Spleen (tissue), 11 donors: Measurements from ENCODE around the gene RPL38. TPM values are rescaled to one million over a fixed set of nuclear protein-coding genes. Genes with fewer than 3 reads are reported as not detected.

Experiments
- DNase-seq: peaks from one replicate; pipeline ENCODE4 v3.0.0-alpha.2; 2020
- H3K27ac ChIP-seq, 8 donors: fragments of 200-600 bp; sonication (generic) in 7 of 8; 1 replicate in 4 of 8; 2 replicates in 4 of 8; pipeline versions ENCODE4 v1.5.0 to v1.8.0; 2016 to 2021; ENCODE audit warnings: inconsistent platforms in 4 of 8, mild to moderate bottlenecking in 4 of 8, moderate library complexity in 1 of 8
- H3K27me3 ChIP-seq, 7 donors: fragments of 200-600 bp; sonication (generic) in 6 of 7; replicated peaks in 1 of 7; 1 replicate in 4 of 7; 2 replicates in 3 of 7; pipeline versions ENCODE4 v1.5.0 to v1.8.0; 2016 to 2021; ENCODE audit warnings: inconsistent platforms in 3 of 7, mild to moderate bottlenecking in 1 of 7
- H3K36me3 ChIP-seq, 6 donors: fragments of 200-600 bp; sonication (generic) in 5 of 6; 1 replicate in 4 of 6; 2 replicates in 2 of 6; pipeline versions ENCODE4 v1.5.0 to v1.8.0; 2016 to 2021; ENCODE audit warnings: inconsistent platforms in 2 of 6
- H3K4me1 ChIP-seq, 6 donors: fragments of 200-600 bp; sonication (generic) in 5 of 6; 1 replicate in 3 of 6; 2 replicates in 3 of 6; pipeline versions ENCODE4 v1.5.0 to v1.8.0; 2016 to 2021; ENCODE audit warnings: inconsistent platforms in 3 of 6
- H3K4me3 ChIP-seq, 8 donors: fragments of 200-600 bp; sonication (generic) in 7 of 8; 1 replicate in 4 of 8; 2 replicates in 4 of 8; pipeline versions ENCODE4 v1.5.0 to v1.8.0; 2016 to 2021; ENCODE audit warnings: inconsistent platforms in 4 of 8, mild to moderate bottlenecking in 4 of 8, moderate library complexity in 2 of 8
- H3K9me3 ChIP-seq, 8 donors: fragments of 200-600 bp; sonication (generic) in 7 of 8; 1 replicate in 4 of 8; 2 replicates in 4 of 8; pipeline versions ENCODE4 v1.5.0 to v1.8.0; 2016 to 2021; ENCODE audit warnings: inconsistent platforms in 4 of 8
- POLR2A ChIP-seq, 3 donors: fragments of 450-650 bp; IDR thresholded peaks; one replicate each; pipeline ENCODE4 v1.5.1; 2017; ENCODE audit warnings: antibody characterized with exemption in 3 of 3, mild to moderate bottlenecking in 1 of 3
- POLR2AphosphoS5 ChIP-seq, 3 donors: sonication (generic); formaldehyde crosslinking; IDR thresholded peaks; one replicate each; pipeline ENCODE4 v1.5.1; 2017; ENCODE audit warnings: antibody characterized with exemption in 3 of 3
- WGBS, 5 donors: extraction: QIAGEN DNeasy Blood & Tissue Kit in 3 of 5; methylation state at CpG; one replicate each; pipeline versions ENCODE4 v1.1.5 to v1.1.7; 2013 to 2018; 5-methylcytosine and 5-hydroxymethylcytosine counted together
- intact Hi-C: fragments of 100-400 bp; cut with DNase I; formaldehyde crosslinking; loops from one replicate; pipeline ENCODE4 v1.15.0; 2023; ENCODE audit warnings: low total_unique reads
- polyA plus RNA-seq, 3 donors: library from polyadenylated mRNA; stranded (reverse); fragments of 200-250 nt; gene quantifications; one replicate each; pipeline ENCODE4 v1.2.1, GENCODE V29; 2013
- total RNA-seq, 7 donors: library from RNA; depleted of rRNA in 3 of 7; stranded (reverse); fragments of >200 nt in 3 of 7; fragmentation: NEBNext Ultra II Directional in 4 of 7; extraction: Animal tissue kit (Norgen Biotek cat#: 25700) in 4 of 7; gene quantifications; one replicate each; pipeline versions ENCODE4 v1.1.0 to v1.2.1, GENCODE V29; 2016 to 2021
- TF ChIP-seq, protein P1 (sequence below), 11 experiments: fragments of 200-600 bp in 7 of 11; fragments of 450-650 bp in 4 of 11; sonication (generic) in 4 of 11; IDR thresholded peaks in 8 of 11; conservative IDR thresholded peaks in 3 of 11; 1 replicate in 7 of 11; 2 replicates in 4 of 11; pipeline versions ENCODE4 v1.4.0 to v1.8.0; 2016 to 2021; ENCODE audit warnings: antibody characterized with exemption in 11 of 11, inconsistent platforms in 4 of 11, mild to moderate bottlenecking in 1 of 11
- donor health status: healthy with polysubstance abuse.
- donor health status: DM: no; HTN: no; CAD: no; lungs with moderate emphysema.
- donor health status: DM: no; HTN: no; CAD: no.
- donor health status: Bipolar disorder and iron deficiency.
- donor health status: healthy.
- donor health status: DM: no; HTN: no; CAD: no.
- donor health status: DM: yes; HTN: yes; CAD: no.

Gene RPL38
- total and polyA plus RNA-seq, 10 donors = 311 to 3,463 (median 896) TPM

- Histone ChIP-seq H3K4me1 (peaks cover 31 to 70% (median 58%) of the 10 kb centered on the region in 6 donors), H3K4me3 (no peak overlapping the region), H3K27ac (no peak overlapping the region), H3K36me3 (peaks cover 0 to 28% (median 21%) of the 10 kb centered on the region in 6 donors), H3K27me3 (peaks cover 0 to 51% (median 4%) of the 10 kb centered on the region in 7 donors), H3K9me3 (no peaks in the 10 kb centered on the region)
- intact Hi-C loops = no loop called here
- DNase-seq = no peak
- 70 to 87% (median 81%) methylated on average over 10 of the region's 10 CpGs for WGBS, 5 donors
- no peak for TF ChIP-seq POLR2AphosphoS5 (IDR thresholded peaks at IDR 0.05)
- no peak for TF ChIP-seq POLR2A (IDR thresholded peaks at IDR 0.05)
- TF ChIP-seq, protein P1, sequence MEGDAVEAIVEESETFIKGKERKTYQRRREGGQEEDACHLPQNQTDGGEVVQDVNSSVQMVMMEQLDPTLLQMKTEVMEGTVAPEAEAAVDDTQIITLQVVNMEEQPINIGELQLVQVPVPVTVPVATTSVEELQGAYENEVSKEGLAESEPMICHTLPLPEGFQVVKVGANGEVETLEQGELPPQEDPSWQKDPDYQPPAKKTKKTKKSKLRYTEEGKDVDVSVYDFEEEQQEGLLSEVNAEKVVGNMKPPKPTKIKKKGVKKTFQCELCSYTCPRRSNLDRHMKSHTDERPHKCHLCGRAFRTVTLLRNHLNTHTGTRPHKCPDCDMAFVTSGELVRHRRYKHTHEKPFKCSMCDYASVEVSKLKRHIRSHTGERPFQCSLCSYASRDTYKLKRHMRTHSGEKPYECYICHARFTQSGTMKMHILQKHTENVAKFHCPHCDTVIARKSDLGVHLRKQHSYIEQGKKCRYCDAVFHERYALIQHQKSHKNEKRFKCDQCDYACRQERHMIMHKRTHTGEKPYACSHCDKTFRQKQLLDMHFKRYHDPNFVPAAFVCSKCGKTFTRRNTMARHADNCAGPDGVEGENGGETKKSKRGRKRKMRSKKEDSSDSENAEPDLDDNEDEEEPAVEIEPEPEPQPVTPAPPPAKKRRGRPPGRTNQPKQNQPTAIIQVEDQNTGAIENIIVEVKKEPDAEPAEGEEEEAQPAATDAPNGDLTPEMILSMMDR (IDR thresholded peaks at IDR 0.05 in 8 of 11, conservative IDR thresholded peaks at IDR 0.05 in 3 of 11) = no peak
These were observed 1.5 kb upstream of the RPL38 start for GRCh38 chr17:74201948-74202347.

DNA sequence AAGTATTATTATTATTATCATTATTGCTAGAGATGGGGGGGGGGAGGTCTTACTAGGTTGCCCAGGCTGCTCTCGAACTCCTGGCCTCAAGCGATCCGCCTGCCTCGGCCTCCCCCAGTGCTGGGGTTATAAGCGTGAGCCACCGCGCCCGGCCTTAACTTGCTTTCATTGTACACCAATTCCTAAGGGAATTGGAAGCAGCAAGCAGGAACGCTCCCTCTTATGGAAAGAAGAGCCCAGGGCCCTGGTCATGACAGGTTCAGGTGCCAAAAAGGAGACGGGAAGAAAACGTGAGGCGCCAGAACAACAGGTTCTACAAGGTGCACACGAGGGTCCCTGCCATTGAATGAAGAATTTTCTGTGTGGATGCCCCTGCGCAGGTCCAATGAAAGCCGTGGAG is 540 bp upstream of the RPL38 start:
- Histone ChIP-seq H3K4me3 (peak overlapping the region in 4 of 8 donors; percentile 78 to 94 (median 86)), H3K4me1 (peaks cover 34 to 80% (median 67%) of the 10 kb centered on the region in 6 donors), H3K9me3 (no peaks in the 10 kb centered on the region), H3K36me3 (peaks cover 0 to 38% (median 31%) of the 10 kb centered on the region in 6 donors), H3K27ac (no peak overlapping the region), H3K27me3 (peaks cover 0 to 42% (median 4%) of the 10 kb centered on the region in 7 donors)
- intact Hi-C loops = no loop called here
- TF ChIP-seq, protein P1 (IDR thresholded peaks at IDR 0.05 in 8 of 11, conservative IDR thresholded peaks at IDR 0.05 in 3 of 11) = no peak
- no peak for TF ChIP-seq POLR2A (IDR thresholded peaks at IDR 0.05)
- no peak for TF ChIP-seq POLR2AphosphoS5 (IDR thresholded peaks at IDR 0.05)
- 38 to 45% (median 40%) methylated on average over 15 of the region's 15 CpGs for WGBS, 5 donors
- DNase-seq = peak; percentile 85

GRCh38 chr17:74204474-74204873 is 996 bp downstream of the RPL38 start:
- Histone ChIP-seq H3K9me3 (no peaks in the 10 kb centered on the region), H3K27ac (peak overlapping the region in 7 of 8 donors; percentile 81 to 90 (median 88)), H3K4me1 (peaks cover 34 to 83% (median 70%) of the 10 kb centered on the region in 6 donors), H3K36me3 (peaks cover 0 to 53% (median 46%) of the 10 kb centered on the region in 6 donors), H3K4me3 (peak overlapping the region; percentile 74 to 94 (median 86)), H3K27me3 (peaks cover 0 to 36% (median 4%) of the 10 kb centered on the region in 7 donors)
- WGBS, 5 donors = 48 to 60% (median 50%) methylated on average over 14 of the region's 14 CpGs
- DNase-seq = no peak
- no peak for TF ChIP-seq POLR2A (IDR thresholded peaks at IDR 0.05)
- TF ChIP-seq, protein P1 (IDR thresholded peaks at IDR 0.05 in 8 of 11, conservative IDR thresholded peaks at IDR 0.05 in 3 of 11) = no peak
- no peak for TF ChIP-seq POLR2AphosphoS5 (IDR thresholded peaks at IDR 0.05)
- intact Hi-C loops = no loop called here

DNA sequence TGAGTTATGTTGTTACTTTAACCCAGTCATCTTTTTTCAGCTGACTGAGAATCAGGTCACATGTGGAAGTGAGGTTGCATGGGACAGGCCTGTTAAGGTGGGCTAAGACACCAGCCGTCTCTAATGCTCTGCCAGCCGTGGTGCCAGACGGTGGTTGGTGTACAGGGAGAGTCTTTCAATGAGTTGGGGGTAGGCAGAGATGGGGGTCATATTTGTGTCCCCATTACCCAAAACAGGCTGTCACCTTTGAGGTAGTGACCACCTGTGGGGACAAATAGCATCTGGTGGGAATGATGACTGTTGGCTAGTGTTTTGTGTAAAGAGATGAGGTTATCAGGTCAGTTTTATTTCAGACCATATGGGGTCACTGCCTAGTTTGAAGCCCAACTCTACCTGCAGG is 1.8 kb downstream of the RPL38 start:
- intact Hi-C loops = no loop called here
- Histone ChIP-seq H3K9me3 (no peaks in the 10 kb centered on the region), H3K4me3 (peak overlapping the region in 3 of 8 donors; percentile 89 to 94 (median 93)), H3K27me3 (peaks cover 0 to 28% (median 4%) of the 10 kb centered on the region in 7 donors), H3K36me3 (peaks cover 0 to 61% (median 54%) of the 10 kb centered on the region in 6 donors), H3K4me1 (peaks cover 27 to 83% (median 66%) of the 10 kb centered on the region in 6 donors), H3K27ac (peak overlapping the region in 1 of 8 donors; percentile 14)
- DNase-seq = no peak
- WGBS, 5 donors = 67 to 88% (median 78%) methylated on average over 3 of the region's 3 CpGs
- no peak for TF ChIP-seq POLR2AphosphoS5 (IDR thresholded peaks at IDR 0.05)
- no peak for TF ChIP-seq POLR2A (IDR thresholded peaks at IDR 0.05)
- TF ChIP-seq, protein P1 (IDR thresholded peaks at IDR 0.05 in 8 of 11, conservative IDR thresholded peaks at IDR 0.05 in 3 of 11) = no peak
